ENCODE data around the gene SULT1A4. TPM values are rescaled to one million over a fixed set of nuclear protein-coding genes. Genes with fewer than 3 reads are reported as not detected.
"Not testable (repeated sequence)": the region's sequence is repeated elsewhere in the genome, so short reads cannot be mapped to it uniquely, and the experiment has no call there.

The SULT1A4 gene
- total RNA-seq = 1 to 10 TPM; 2.1 to 4.0 TPM
- polyA plus RNA-seq (2013, experiment 1 of 2) = 2.6 TPM
- polyA plus RNA-seq (2013, experiment 2 of 2) = 1.5 TPM
- long read RNA-seq, experiment 1, partial matches to known transcripts = 1 of 1 reads
- long read RNA-seq, experiment 1, other reads (novel, unspliced or antisense) = 0 of 1 reads
- long read RNA-seq, experiment 2, partial matches to known transcripts = 0 of 1 reads
- long read RNA-seq, experiment 2, other reads (novel, unspliced or antisense) = 1 of 1 reads
- long read RNA-seq, experiment 3, partial matches to known transcripts = 0 of 2 reads
- long read RNA-seq, experiment 3, other reads (novel, unspliced or antisense) = 1 of 2 reads
- long read RNA-seq, experiment 4, partial matches to known transcripts = 0 of 1 reads
- long read RNA-seq, experiment 4, other reads (novel, unspliced or antisense) = 0 of 1 reads

DNA sequence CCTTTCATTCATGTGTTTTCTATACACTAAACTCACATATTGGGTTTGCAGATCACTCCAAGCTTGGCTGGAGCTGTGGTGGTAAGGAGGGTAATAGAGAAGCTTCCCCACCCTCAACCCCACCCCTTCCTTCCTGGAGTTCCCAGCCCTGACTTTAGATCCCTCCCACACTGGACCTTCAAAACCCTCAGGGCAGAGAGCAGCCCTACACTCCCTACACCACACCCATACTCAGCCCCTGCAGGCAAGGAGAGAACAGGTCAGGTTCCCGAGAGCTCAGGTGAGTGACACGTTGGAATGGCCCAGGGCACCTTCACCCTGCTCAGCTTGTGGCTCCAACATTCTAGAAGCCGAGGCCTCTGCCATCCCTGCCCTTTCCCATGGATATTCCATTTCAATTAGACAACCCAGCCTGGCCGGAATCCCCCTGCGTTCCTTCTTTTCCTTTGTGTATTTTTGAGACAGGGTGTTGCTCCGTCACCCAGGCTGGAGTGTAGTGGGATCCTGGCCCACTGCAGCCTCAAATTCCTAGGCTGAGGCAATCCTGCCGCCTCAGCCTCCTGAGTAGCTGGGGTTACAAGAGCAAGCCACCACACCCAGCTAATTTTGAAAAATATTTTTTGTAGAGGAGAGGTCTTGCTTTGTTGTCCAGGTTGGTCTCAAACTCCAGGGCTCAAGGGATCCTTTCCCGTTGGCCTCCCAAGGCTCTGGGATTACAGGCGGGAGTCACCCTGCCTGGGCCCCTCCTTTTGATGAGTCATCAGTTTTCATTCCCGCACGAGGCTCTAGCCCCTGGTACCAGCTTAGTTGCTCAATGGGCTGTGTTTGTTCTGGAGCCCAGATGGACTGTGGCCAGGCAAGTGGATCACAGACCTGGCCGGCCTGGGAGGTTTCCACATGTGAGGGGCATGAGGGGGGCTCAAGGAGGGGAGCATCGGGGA lies at the start of gene SULT1A4:
TSS of gene SULT1A4 (plus strand) at position 208 of the 941 bp plus-strand sequence. CDS start 1,473 bp downstream, outside the sequence.
- H3K4me3 ChIP-seq (ENCODE audit: low read length); H3K27ac ChIP-seq (ENCODE audit: low read depth, low read length); H3K36me3 Mint-ChIP-seq (ENCODE audit: low read depth); H3K4me1 Mint-ChIP-seq; DNase-seq; H3K4me3 Mint-ChIP-seq; H3K9me3 Mint-ChIP-seq; H3K27me3 ChIP-seq (ENCODE audit: control insufficient read depth, insufficient read depth, low read length, poor library complexity, severe bottlenecking); H3K36me3 ChIP-seq (ENCODE audit: control insufficient read depth, insufficient read depth, low read length); H3K27ac Mint-ChIP-seq; H3K9me3 ChIP-seq (ENCODE audit: control insufficient read depth, low read length); H3K27me3 Mint-ChIP-seq (ENCODE audit: insufficient read depth); H3K4me1 ChIP-seq (ENCODE audit: control insufficient read depth, insufficient read depth, low read length); H3K9ac ChIP-seq (ENCODE audit: extremely low read depth, low read length, poor library complexity, severe bottlenecking): not testable (repeated sequence)
- no CpG with 5 or more reads among the region's 13 CpGs for WGBS, 2 experiments (ENCODE audit: insufficient coverage in 1 of 2, insufficient read length in 1 of 2)

DNA sequence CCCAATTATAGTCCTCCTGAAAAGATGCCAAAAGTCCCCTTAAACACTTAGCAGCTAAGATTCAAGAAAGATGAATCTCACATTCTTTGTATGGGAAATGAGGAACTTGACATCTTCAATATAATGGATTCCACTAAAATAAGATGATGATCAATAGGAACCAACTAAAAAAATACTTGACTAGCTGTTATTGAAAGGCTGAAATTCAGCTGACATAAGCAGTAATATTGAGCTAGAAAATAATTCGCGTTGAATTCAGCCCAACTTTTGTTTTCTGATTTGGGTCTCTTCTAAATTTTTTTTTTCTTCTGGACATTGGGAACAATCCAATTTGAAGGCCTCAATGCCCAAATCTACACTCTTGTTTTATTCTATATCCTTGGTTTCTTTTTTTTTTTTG lies 36.1 kb upstream of the SULT1A4 start:
- not testable (repeated sequence) for H3K27me3 ChIP-seq (ENCODE audit: control insufficient read depth, insufficient read depth, low read length, poor library complexity, severe bottlenecking); H3K4me3 ChIP-seq (ENCODE audit: low read length); H3K27ac ChIP-seq (ENCODE audit: low read depth, low read length); H3K9me3 ChIP-seq (ENCODE audit: control insufficient read depth, low read length); H3K27me3 Mint-ChIP-seq (ENCODE audit: insufficient read depth); DNase-seq; H3K36me3 Mint-ChIP-seq (ENCODE audit: low read depth); H3K36me3 ChIP-seq (ENCODE audit: control insufficient read depth, insufficient read depth, low read length); H3K9ac ChIP-seq (ENCODE audit: extremely low read depth, low read length, poor library complexity, severe bottlenecking); H3K27ac Mint-ChIP-seq; H3K4me3 Mint-ChIP-seq; H3K9me3 Mint-ChIP-seq; H3K4me1 Mint-ChIP-seq; H3K4me1 ChIP-seq (ENCODE audit: control insufficient read depth, insufficient read depth, low read length)
- 91% methylated on average over 2 of the region's 2 CpGs; no CpG with 5 or more reads in 1 of the 2 experiments for WGBS, 2 experiments (ENCODE audit: insufficient coverage in 1 of 2, insufficient read length in 1 of 2)

DNA sequence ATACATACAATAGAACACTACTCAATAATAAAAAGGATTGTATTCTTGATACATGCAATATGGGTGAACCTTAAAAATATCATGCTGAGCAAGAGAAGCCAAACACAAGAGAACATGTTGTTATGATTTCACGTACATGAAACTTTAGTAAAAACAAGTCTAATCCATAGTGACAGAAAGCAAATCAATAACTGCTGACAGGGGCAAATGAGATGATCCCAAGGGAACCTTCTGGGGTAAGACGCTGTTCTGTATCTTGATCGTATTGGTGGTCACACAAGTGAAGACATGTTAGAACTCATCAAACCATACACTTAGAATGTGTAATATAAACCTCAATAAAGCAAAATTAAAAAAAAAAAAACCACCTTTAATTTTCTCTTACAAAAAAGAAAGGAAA lies 34.3 kb upstream of the SULT1A4 start:
- not testable (repeated sequence) for H3K4me1 Mint-ChIP-seq; H3K9me3 ChIP-seq (ENCODE audit: control insufficient read depth, low read length); H3K27me3 Mint-ChIP-seq (ENCODE audit: insufficient read depth); H3K27ac ChIP-seq (ENCODE audit: low read depth, low read length); H3K4me1 ChIP-seq (ENCODE audit: control insufficient read depth, insufficient read depth, low read length); H3K4me3 ChIP-seq (ENCODE audit: low read length); H3K9me3 Mint-ChIP-seq; H3K27me3 ChIP-seq (ENCODE audit: control insufficient read depth, insufficient read depth, low read length, poor library complexity, severe bottlenecking); H3K4me3 Mint-ChIP-seq; DNase-seq; H3K9ac ChIP-seq (ENCODE audit: extremely low read depth, low read length, poor library complexity, severe bottlenecking); H3K36me3 ChIP-seq (ENCODE audit: control insufficient read depth, insufficient read depth, low read length); H3K36me3 Mint-ChIP-seq (ENCODE audit: low read depth); H3K27ac Mint-ChIP-seq
- WGBS, 2 experiments (ENCODE audit: insufficient coverage in 1 of 2, insufficient read length in 1 of 2) = 94% methylated on average over 2 of the region's 3 CpGs; no CpG with 5 or more reads in 1 of the 2 experiments

DNA sequence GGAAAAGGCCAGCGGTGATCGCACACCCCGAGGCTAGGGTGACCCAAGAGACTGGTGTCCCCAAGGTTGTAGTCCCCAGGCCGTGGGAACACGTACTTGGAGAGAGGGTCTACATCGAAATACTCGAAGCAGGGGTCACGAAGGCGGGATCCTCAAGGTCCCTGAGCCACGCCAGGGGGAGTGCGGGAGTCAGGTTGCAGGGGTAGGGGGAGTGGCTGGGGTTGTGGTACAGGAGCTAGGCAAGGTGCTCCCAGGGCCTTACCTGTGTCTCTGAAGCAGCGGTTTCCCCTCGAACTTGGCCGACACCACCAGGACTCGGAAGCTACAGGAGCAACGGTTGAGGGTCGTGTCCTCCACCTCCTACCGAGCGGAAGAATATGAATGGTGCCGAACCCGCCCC lies 6.0 kb upstream of the SULT1A4 start:
- not testable (repeated sequence) for H3K36me3 ChIP-seq (ENCODE audit: control insufficient read depth, insufficient read depth, low read length); H3K36me3 Mint-ChIP-seq (ENCODE audit: low read depth); H3K9ac ChIP-seq (ENCODE audit: extremely low read depth, low read length, poor library complexity, severe bottlenecking); H3K4me1 Mint-ChIP-seq; H3K27ac ChIP-seq (ENCODE audit: low read depth, low read length); H3K9me3 Mint-ChIP-seq; DNase-seq; H3K27me3 ChIP-seq (ENCODE audit: control insufficient read depth, insufficient read depth, low read length, poor library complexity, severe bottlenecking); H3K4me3 ChIP-seq (ENCODE audit: low read length); H3K27ac Mint-ChIP-seq; H3K9me3 ChIP-seq (ENCODE audit: control insufficient read depth, low read length); H3K4me3 Mint-ChIP-seq; H3K27me3 Mint-ChIP-seq (ENCODE audit: insufficient read depth); H3K4me1 ChIP-seq (ENCODE audit: control insufficient read depth, insufficient read depth, low read length)
- WGBS, 2 experiments (ENCODE audit: insufficient coverage in 1 of 2, insufficient read length in 1 of 2) = no CpG with 5 or more reads among the region's 21 CpGs

DNA sequence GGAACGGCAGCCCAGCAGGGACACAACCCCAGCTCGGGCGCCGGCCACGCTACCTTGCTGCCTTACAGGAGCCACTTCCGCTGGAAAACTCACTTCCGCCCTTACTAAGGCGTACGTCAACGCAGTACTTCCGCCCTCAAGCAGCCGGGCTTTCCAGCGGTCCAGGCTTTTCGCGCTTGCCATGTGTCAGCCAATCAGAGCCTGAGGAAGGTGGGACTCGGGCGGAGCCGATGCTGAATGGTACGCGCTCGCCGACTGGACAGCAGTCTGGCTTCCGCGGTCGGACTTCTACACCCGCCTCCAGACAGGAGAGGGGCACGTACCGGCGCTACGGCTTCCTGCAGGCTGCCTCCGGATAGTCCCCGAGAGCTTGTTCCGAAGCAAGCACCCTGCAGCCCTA lies 5.4 kb upstream of the SULT1A4 start, which contains the start of the genes BOLA2 and SLX1B:
TSS of gene BOLA2 (minus strand) at position 83 of the 400 bp plus-strand sequence. CDS start 98 bp downstream, outside the sequence.
TSS of gene SLX1B (plus strand) at position 265 of the 400 bp plus-strand sequence.
- not testable (repeated sequence) for H3K4me3 Mint-ChIP-seq; H3K36me3 ChIP-seq (ENCODE audit: control insufficient read depth, insufficient read depth, low read length); H3K27me3 ChIP-seq (ENCODE audit: control insufficient read depth, insufficient read depth, low read length, poor library complexity, severe bottlenecking); H3K27ac Mint-ChIP-seq; H3K4me3 ChIP-seq (ENCODE audit: low read length); H3K4me1 ChIP-seq (ENCODE audit: control insufficient read depth, insufficient read depth, low read length); H3K4me1 Mint-ChIP-seq; DNase-seq; H3K9ac ChIP-seq (ENCODE audit: extremely low read depth, low read length, poor library complexity, severe bottlenecking); H3K36me3 Mint-ChIP-seq (ENCODE audit: low read depth); H3K27ac ChIP-seq (ENCODE audit: low read depth, low read length); H3K9me3 Mint-ChIP-seq; H3K27me3 Mint-ChIP-seq (ENCODE audit: insufficient read depth); H3K9me3 ChIP-seq (ENCODE audit: control insufficient read depth, low read length)
- no CpG with 5 or more reads among the region's 33 CpGs for WGBS, 2 experiments (ENCODE audit: insufficient coverage in 1 of 2, insufficient read length in 1 of 2)

DNA sequence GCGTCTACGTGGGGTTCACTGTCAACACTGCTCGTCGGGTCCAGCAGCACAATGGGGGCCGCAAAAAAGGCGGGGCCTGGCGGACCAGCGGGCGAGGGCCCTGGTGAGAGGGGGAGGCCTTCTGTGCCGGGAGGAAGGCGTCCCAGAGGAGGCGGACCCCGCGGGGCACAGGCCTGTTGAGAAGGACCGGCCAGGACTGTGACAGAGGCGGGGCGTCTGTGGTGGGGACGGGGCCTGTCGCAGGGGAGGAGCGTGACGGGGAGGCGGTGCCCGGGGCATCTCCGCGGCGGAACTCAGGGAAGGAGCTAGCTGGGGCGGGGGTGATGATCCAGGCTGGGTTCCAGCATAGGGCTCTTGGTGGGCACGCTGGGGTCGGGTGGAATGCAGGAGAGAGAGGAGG lies 4.9 kb upstream of the SULT1A4 start:
- not testable (repeated sequence) for H3K36me3 ChIP-seq (ENCODE audit: control insufficient read depth, insufficient read depth, low read length); H3K4me3 ChIP-seq (ENCODE audit: low read length); H3K4me1 ChIP-seq (ENCODE audit: control insufficient read depth, insufficient read depth, low read length); H3K36me3 Mint-ChIP-seq (ENCODE audit: low read depth); H3K27me3 ChIP-seq (ENCODE audit: control insufficient read depth, insufficient read depth, low read length, poor library complexity, severe bottlenecking); H3K9me3 Mint-ChIP-seq; H3K27ac Mint-ChIP-seq; H3K4me1 Mint-ChIP-seq; H3K4me3 Mint-ChIP-seq; H3K27me3 Mint-ChIP-seq (ENCODE audit: insufficient read depth); DNase-seq; H3K9ac ChIP-seq (ENCODE audit: extremely low read depth, low read length, poor library complexity, severe bottlenecking); H3K9me3 ChIP-seq (ENCODE audit: control insufficient read depth, low read length); H3K27ac ChIP-seq (ENCODE audit: low read depth, low read length)
- no CpG with 5 or more reads among the region's 29 CpGs for WGBS, 2 experiments (ENCODE audit: insufficient coverage in 1 of 2, insufficient read length in 1 of 2)

Data from endodermal cell (in vitro differentiated cells).